Liver (tissue), 9 donors: ENCODE results near the gene CRYBG2. TPM values are rescaled to one million over a fixed set of nuclear protein-coding genes. Genes with fewer than 3 reads are reported as not detected.

Source experiments
- DNase-seq: peaks from one replicate; pipeline ENCODE4 v3.0.0-alpha.2; 2017; ENCODE audit warnings: low spot score
- H3K27ac ChIP-seq, 2 donors: one replicate each; pipeline ENCODE4 v1.7.0; 2013; ENCODE audit warnings: inconsistent platforms in 2 of 2, low read length in 2 of 2, control low read depth in 1 of 2, low read depth in 1 of 2, mild to moderate bottlenecking in 1 of 2
- H3K27me3 ChIP-seq, 4 donors: one replicate each; pipeline versions ENCODE4 v1.6.1 to v1.7.0; 2013; ENCODE audit warnings: low read length in 3 of 4, inconsistent platforms in 1 of 4, mild to moderate bottlenecking in 1 of 4, moderate library complexity in 1 of 4; ENCODE audit not compliant: control insufficient read depth in 4 of 4, insufficient read depth in 4 of 4
- H3K36me3 ChIP-seq, 4 donors: one replicate each; pipeline versions ENCODE4 v1.6.1 to v1.7.0; 2013; ENCODE audit warnings: low read length in 3 of 4, mild to moderate bottlenecking in 3 of 4, low read depth in 1 of 4, moderate library complexity in 1 of 4; ENCODE audit not compliant: control insufficient read depth in 4 of 4, insufficient read depth in 3 of 4
- H3K4me1 ChIP-seq, 4 donors: one replicate each; pipeline versions ENCODE4 v1.6.1 to v1.7.0; 2013; ENCODE audit warnings: low read length in 3 of 4, mild to moderate bottlenecking in 3 of 4, moderate library complexity in 1 of 4; ENCODE audit not compliant: control insufficient read depth in 4 of 4, insufficient read depth in 4 of 4
- H3K4me3 ChIP-seq, 3 donors: one replicate each; pipeline versions ENCODE4 v1.6.1 to v1.7.0; 2013; ENCODE audit warnings: low read length in 3 of 3, control low read depth in 1 of 3, low read depth in 1 of 3, mild to moderate bottlenecking in 1 of 3
- H3K9ac ChIP-seq, 2 donors: one replicate each; pipeline ENCODE4 v1.7.0; 2013; ENCODE audit warnings: low read length in 2 of 2, mild to moderate bottlenecking in 2 of 2, moderate library complexity in 2 of 2, control low read depth in 1 of 2, low read depth in 1 of 2
- H3K9me3 ChIP-seq, 4 donors: one replicate each; pipeline versions ENCODE4 v1.6.1 to v1.7.0; 2013; ENCODE audit warnings: low read length in 3 of 4; ENCODE audit not compliant: control insufficient read depth in 4 of 4
- CTCF ChIP-seq: fragments of 150-350 bp; IDR thresholded peaks from 2 replicates; pipeline ENCODE4 v1.5.1; 2017; ENCODE audit warnings: improper control_type of control experiment, low read depth, low read length; ENCODE audit not compliant: missing input control
- FOXA1 ChIP-seq: IDR thresholded peaks from 2 replicates; pipeline ENCODE4 v1.6.1; 2016; ENCODE audit warnings: antibody characterized with exemption
- FOXA2 ChIP-seq: IDR thresholded peaks from 2 replicates; pipeline ENCODE4 v1.6.1; 2016; ENCODE audit warnings: antibody characterized with exemption
- GABPA ChIP-seq, 2 donors: IDR thresholded peaks in 1 of 2; conservative IDR thresholded peaks in 1 of 2; 2 replicates each; pipeline ENCODE4 v1.6.1; 2016; ENCODE audit warnings: antibody characterized with exemption in 2 of 2, mild to moderate bottlenecking in 1 of 2, moderate library complexity in 1 of 2
- HNF4A ChIP-seq, 2 donors: conservative IDR thresholded peaks; 2 replicates each; pipeline ENCODE4 v1.6.1; 2016; ENCODE audit warnings: antibody characterized with exemption in 2 of 2, mild to moderate bottlenecking in 2 of 2
- HNF4G ChIP-seq: IDR thresholded peaks from 2 replicates; pipeline ENCODE4 v1.6.1; 2016; ENCODE audit warnings: antibody characterized with exemption
- JUND ChIP-seq, 2 donors: IDR thresholded peaks; 2 replicates each; pipeline ENCODE4 v1.6.1; 2016; ENCODE audit warnings: antibody characterized with exemption in 2 of 2
- NR2F2 ChIP-seq: IDR thresholded peaks from 2 replicates; pipeline ENCODE4 v1.6.1; 2016; ENCODE audit warnings: antibody characterized with exemption
- RAD21 ChIP-seq, 2 donors: IDR thresholded peaks; 2 replicates each; pipeline ENCODE4 v1.6.1; 2016; ENCODE audit warnings: antibody characterized with exemption in 2 of 2, mild to moderate bottlenecking in 2 of 2
- REST ChIP-seq: IDR thresholded peaks from 2 replicates; pipeline ENCODE4 v1.6.1; 2016; ENCODE audit warnings: antibody characterized with exemption, mild to moderate bottlenecking
- RXRA ChIP-seq, 2 donors: IDR thresholded peaks; 2 replicates each; pipeline ENCODE4 v1.6.1; 2017 to 2018; ENCODE audit warnings: antibody characterized with exemption in 2 of 2, mild to moderate bottlenecking in 1 of 2
- SP1 ChIP-seq: IDR thresholded peaks from 2 replicates; pipeline ENCODE4 v1.6.1; 2018; ENCODE audit warnings: antibody characterized with exemption, mild to moderate bottlenecking
- TAF1 ChIP-seq: conservative IDR thresholded peaks from 2 replicates; pipeline ENCODE4 v1.6.1; 2016; ENCODE audit warnings: antibody characterized with exemption, mild to moderate bottlenecking
- YY1 ChIP-seq: IDR thresholded peaks from 2 replicates; pipeline ENCODE4 v1.6.1; 2016; ENCODE audit warnings: antibody characterized with exemption, mild to moderate bottlenecking
- ZBTB33 ChIP-seq: IDR thresholded peaks from 2 replicates; pipeline ENCODE4 v1.6.1; 2016; ENCODE audit warnings: antibody characterized with exemption
- WGBS: extraction: QIAGEN DNeasy Blood & Tissue Kit; methylation state at CpG from one replicate; pipeline ENCODE4 v1.1.7; 2013; 5-methylcytosine and 5-hydroxymethylcytosine counted together
- polyA plus RNA-seq, 2 donors: library from polyadenylated mRNA; stranded (reverse) in 1 of 2; unstranded in 1 of 2; fragments of 200-250 nt in 1 of 2; fragments of >200 nt in 1 of 2; fragmentation: Nextera tagmentation in 1 of 2; extraction: Ambion mirVana in 1 of 2; gene quantifications; one replicate each; pipeline versions ENCODE4 v1.2.1 to v1.2.3, GENCODE V29; 2013 to 2015
- total RNA-seq, 2 donors: library from RNA; depleted of rRNA; stranded (reverse); fragments of >200 nt; gene quantifications; one replicate each; pipeline ENCODE4 v1.2.3, GENCODE V29; 2014
- TF ChIP-seq, protein P1 (sequence below): IDR thresholded peaks from 2 replicates; pipeline ENCODE4 v1.6.1; 2016; ENCODE audit warnings: antibody characterized with exemption
- donor health status: healthy.
- donor health status: healthy.
- donor health status: healthy.
- donor health status: healthy.
- donor health status: healthy.

The CRYBG2 gene
- total and polyA plus RNA-seq, 4 donors, result under 0.01 to 0.12 (median under 0.01) TPM; not detected in 1

GRCh38 chr1:26280333-26281042 lies 73.4 kb downstream of the CRYBG2 start:
- whole genome bisulfite sequencing, result 32% methylated on average over 20 of the region's 20 CpGs
- peaks cover 17 to 54% (median 33%) of the 10 kb centered on the region in 4 donors for H3K4me1 ChIP-seq

DNA sequence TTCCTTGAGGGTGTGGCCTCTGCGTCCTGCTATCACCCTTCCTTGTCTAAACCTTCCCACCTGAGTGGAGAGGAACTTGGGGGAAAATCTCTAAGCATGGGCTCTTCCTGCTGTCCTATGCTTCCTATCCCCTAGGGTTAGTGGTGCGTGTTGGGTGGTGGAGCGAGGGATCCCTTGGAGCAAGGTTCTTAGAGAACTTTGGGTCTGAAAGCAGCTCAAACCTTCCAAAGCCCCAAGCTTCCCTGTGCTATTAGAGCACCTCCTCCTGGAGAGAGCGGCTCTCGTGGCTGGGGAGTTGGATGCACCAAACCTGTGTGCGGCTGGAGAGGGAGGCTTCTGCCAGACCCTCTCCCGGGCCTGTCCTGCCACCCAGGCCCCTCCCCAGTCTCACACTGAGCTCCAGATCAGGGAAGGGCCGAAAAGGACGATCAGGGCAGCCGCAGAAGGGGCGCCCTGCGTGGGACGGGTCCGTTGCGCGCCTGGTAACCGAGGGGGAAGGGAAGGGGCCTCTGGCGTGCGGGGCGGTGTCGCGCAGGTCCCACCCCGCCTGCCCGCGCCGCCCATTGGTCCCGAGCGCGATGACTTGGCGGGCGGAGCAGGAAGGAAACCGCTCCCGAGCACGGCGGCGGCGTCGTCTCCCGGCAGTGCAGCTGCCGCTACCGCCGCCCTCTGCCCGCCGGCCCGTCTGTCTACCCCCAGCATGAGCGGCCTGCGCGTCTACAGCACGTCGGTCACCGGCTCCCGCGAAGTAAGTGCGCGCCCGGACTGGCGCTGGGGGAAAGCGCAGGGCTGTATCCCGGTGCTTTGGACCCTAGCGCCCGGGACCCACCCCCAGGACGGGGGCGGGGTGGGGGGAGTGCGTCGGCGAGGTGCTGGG lies 74.2 kb downstream of the CRYBG2 start, which contains the start of gene SH3BGRL3:
Gene SH3BGRL3, plus strand, starts transcription at position 631 of the 877 bp plus-strand sequence. Its CDS starts 70 bp downstream, at position 701.
- H3K9ac ChIP-seq, result peak within 1 kb of the TSS; percentile 42 to 61
- WGBS, result 3% methylated on average over 66 of the region's 66 CpGs
- H3K4me1 ChIP-seq, result peaks cover 17 to 57% (median 33%) of the 10 kb centered on the region in 4 donors
- peak; percentile 84 for DNase-seq
- no peaks in the 10 kb centered on the region for H3K36me3 ChIP-seq
- peak within 1 kb of the TSS; percentile 60 to 89 (median 78) for H3K4me3 ChIP-seq
- no peaks in the 10 kb centered on the region for H3K27me3 ChIP-seq
- H3K9me3 ChIP-seq, result no peaks in the 10 kb centered on the region
- H3K27ac ChIP-seq, result peak within 1 kb of the TSS; percentile 86 to 96
- TF ChIP-seq FOXA2 (no peak), ZBTB33 (no peak), YY1 (peak; percentile 14), TAF1 (no peak), REST (no peak), NR2F2 (no peak), FOXA1 (no peak), JUND (IDR thresholded peaks at IDR 0.05) (no peak), CTCF (peak; percentile 8), HNF4G (no peak), SP1 (peak; percentile 65), HNF4A (conservative IDR thresholded peaks at IDR 0.05) (no peak)
- TF ChIP-seq, protein P1, sequence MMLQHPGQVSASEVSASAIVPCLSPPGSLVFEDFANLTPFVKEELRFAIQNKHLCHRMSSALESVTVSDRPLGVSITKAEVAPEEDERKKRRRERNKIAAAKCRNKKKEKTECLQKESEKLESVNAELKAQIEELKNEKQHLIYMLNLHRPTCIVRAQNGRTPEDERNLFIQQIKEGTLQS, result no peak

More at GRCh38 chr1:26280333-26281042, 73.4 kb downstream of the CRYBG2 start:
- TF ChIP-seq RXRA (IDR thresholded peaks at IDR 0.05) (no peak), JUND (IDR thresholded peaks at IDR 0.05) (no peak), HNF4A (conservative IDR thresholded peaks at IDR 0.05) (no peak), RAD21 (IDR thresholded peaks at IDR 0.05) (no peak), FOXA1 (no peak), GABPA (IDR thresholded peaks at IDR 0.05 in 1 of 2, conservative IDR thresholded peaks at IDR 0.05 in 1 of 2) (no peak), NR2F2 (no peak), FOXA2 (no peak), CTCF (no peak), TAF1 (no peak), YY1 (no peak)
- TF ChIP-seq, protein P1, result no peak
- peak overlapping the region; percentile 60 to 89 (median 78) for H3K4me3 ChIP-seq
- H3K27ac ChIP-seq, result peak overlapping the region; percentile 86 to 96
- H3K27me3 ChIP-seq, result no peaks in the 10 kb centered on the region
- peak; percentile 43 for DNase-seq
- H3K9me3 ChIP-seq, result no peaks in the 10 kb centered on the region
- no peaks in the 10 kb centered on the region for H3K36me3 ChIP-seq
- H3K9ac ChIP-seq, result peak overlapping the region in 1 of 2 donors; percentile 42
